GM19238 (cell line): ENCODE measurements around the gene SLC19A2.
"Not testable (repeated sequence)": the region's sequence is repeated elsewhere in the genome, so short reads cannot be mapped to it uniquely, and the experiment has no call there.

ENCODE experiments used
- DNase-seq: peaks from one replicate; pipeline ENCODE4 v3.0.0; 2011; ENCODE audit warnings: low spot score; ENCODE audit not compliant: insufficient read length

Gene SLC19A2, protein sequence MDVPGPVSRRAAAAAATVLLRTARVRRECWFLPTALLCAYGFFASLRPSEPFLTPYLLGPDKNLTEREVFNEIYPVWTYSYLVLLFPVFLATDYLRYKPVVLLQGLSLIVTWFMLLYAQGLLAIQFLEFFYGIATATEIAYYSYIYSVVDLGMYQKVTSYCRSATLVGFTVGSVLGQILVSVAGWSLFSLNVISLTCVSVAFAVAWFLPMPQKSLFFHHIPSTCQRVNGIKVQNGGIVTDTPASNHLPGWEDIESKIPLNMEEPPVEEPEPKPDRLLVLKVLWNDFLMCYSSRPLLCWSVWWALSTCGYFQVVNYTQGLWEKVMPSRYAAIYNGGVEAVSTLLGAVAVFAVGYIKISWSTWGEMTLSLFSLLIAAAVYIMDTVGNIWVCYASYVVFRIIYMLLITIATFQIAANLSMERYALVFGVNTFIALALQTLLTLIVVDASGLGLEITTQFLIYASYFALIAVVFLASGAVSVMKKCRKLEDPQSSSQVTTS

GRCh38 chr1:169485431-169486280 is at the start of gene SLC19A2:
Gene SLC19A2 (minus strand): TSS chr1:169485944. CDS start chr1:169485766, 178 bp downstream.
- DNase-seq = peak; percentile 94

GRCh38 chr1:169534653-169535052 is 48.9 kb upstream of the SLC19A2 start:
- no peak for DNase-seq

DNA sequence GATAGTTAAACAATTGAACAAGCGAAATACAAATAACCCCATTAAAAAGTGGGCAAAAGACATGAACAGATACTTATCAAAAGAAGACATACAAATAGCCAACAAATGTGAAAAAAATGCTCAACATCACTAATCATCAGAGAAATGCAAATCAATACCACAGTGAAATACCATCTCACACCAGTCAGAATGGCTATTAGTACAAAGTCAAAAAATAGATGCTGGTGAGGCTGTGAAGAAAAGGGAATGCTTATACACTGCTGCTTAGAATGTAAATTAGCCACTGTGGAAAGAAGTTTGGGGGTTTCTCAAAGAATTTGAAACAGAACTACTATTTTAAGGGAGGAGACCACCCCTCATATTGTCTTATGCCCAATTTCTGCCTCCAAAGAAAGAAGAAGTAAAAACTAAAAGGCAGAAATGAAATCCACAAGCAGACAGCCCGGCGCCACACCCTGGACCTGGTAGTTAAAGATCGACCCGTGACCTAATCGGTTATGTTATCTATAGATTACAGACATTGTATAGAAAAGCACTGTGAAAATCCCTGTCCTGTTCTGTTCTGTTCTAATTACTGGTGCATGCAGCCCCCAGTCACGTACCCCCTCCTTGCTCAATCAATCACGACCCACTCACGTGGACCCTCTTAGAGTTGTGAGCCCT is 47.9 kb upstream of the SLC19A2 start:
- not testable (repeated sequence) for DNase-seq

GRCh38 chr1:169530448-169530847 is 44.7 kb upstream of the SLC19A2 start:
- no peak for DNase-seq

- no peak for DNase-seq
Observed at GRCh38 chr1:169529068-169529642, 43.4 kb upstream of the SLC19A2 start.

DNA sequence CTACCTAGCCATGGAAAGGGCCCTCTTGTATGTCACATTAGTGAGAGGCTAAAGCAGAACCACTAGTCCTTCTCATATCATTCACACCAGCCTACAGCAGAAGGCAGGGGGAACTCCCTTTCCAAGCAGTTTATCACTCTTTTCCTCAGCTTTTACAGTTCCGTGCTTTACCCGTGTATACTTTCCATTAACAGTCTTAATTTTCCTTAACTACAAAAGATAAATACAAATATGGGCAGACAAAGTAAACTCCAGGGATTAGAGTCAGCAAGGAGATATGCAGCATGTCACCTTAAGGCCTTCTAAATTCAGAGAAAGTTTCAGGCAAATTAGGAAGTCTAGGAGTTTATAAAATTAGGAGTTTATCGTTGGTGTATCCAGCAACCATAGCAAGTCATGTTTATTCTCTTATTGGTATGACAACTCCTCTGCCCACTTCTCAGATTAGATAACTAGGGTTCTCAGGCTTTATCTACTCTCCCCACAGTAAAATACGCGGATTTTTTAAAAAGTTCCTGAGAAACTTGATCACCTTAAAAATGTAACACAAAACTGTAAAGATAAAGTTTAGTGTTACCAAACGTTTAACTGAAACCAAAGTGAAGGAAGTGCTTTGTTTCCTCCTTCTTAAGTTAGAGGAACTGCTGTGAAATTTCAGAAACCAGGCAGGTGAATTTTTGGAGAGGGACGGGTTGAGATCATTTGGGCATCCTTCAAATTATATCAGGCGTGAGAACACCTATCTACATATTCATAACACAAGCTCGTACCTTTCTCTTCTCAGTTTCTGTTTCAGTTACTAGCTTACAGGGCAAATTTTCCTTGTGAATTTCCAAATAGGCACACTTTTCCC is 42.7 kb upstream of the SLC19A2 start:
- no peak for DNase-seq

DNA sequence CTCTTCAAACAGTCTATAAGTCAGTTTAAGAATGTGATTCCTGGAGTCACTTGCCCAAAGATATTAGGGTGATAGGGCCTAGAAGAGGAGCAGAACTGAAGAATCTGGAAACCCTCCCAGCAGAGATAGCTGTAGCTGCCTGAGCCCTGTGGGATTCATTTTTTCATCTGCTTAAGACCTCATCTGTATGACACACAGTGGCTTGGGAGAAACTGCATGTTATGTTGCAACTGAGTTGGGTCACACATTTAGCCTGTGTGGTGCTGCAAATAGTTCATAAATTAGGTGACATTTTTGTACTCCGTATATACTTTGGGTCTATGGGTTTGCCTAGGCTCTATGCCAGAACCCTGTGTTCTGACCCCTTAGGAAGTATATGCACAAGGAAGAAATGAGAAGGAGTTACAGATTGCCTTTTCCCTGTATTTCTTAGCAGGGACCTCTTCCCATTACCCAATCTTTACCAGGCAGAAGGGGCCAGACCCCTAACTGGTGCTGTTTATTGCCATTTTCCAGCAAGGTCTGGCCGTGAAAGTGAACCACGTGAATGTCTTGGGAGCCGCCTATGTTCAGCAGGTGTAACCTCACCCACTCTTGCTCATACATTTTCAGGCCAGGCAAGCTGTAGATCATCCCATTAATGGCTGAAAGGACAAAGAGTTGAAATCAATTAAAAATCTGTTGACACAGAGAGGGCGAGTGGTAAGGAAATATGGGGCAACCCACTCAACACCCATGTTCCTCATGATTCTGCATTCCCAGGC is 41.9 kb upstream of the SLC19A2 start:
- DNase-seq = no peak

GRCh38 chr1:169527001-169527400 is 41.3 kb upstream of the SLC19A2 start:
- no peak for DNase-seq

GRCh38 chr1:169526120-169526832 is 40.5 kb upstream of the SLC19A2 start:
- DNase-seq = no peak

GRCh38 chr1:169525391-169525790 is 39.6 kb upstream of the SLC19A2 start:
- no peak for DNase-seq

- DNase-seq = no peak
Observed at GRCh38 chr1:169523904-169524303, 38.2 kb upstream of the SLC19A2 start.

- DNase-seq = no peak
Observed at GRCh38 chr1:169521226-169521625, 35.5 kb upstream of the SLC19A2 start.

DNA sequence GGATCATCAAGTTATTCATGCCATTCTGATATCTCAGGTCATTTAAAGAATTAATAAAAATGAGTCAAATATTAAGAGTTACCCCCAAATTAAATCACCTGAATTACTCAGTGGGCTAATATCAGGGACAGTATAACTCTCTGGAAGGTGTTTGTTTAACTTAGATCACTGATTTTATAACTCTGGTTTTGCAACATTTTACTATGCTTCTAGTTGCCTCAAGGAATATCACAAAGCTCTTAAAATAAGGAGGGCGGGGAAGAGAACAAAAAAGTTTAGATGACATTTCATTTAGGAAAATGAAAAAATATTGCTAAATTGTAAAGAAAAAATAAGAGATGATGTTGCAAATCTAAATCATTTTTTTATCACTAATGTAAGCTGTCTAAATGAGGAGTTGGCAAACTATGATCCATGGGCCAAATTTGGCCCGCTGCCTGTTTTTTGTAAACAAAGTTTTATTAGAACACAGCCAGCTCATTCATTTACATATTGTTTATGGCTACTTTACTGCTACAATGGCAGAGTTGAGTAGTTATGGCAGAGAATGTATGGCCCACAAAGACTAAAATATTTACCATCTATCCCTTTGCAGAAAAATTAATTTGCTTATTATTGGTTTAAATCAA is 31.9 kb upstream of the SLC19A2 start:
- DNase-seq = no peak

DNA sequence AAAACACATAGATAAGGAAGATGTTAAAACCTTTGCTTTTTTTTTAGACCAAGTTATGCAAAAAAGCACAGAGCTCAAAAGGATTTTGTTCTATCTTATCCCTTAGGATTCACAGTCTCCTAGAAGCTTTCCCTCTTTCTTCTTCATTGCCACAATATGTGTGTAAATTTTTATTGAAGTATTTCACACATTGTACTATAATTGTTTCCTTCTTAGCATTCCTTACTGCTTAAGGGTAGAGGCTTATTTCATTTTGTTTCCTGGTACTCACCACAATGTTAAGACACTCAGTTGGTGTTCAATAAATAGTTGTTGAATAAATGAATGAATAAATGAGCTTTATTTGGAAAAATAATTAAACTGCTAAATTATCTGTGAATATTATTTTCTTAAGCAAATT is 29.9 kb upstream of the SLC19A2 start:
- DNase-seq = no peak

DNA sequence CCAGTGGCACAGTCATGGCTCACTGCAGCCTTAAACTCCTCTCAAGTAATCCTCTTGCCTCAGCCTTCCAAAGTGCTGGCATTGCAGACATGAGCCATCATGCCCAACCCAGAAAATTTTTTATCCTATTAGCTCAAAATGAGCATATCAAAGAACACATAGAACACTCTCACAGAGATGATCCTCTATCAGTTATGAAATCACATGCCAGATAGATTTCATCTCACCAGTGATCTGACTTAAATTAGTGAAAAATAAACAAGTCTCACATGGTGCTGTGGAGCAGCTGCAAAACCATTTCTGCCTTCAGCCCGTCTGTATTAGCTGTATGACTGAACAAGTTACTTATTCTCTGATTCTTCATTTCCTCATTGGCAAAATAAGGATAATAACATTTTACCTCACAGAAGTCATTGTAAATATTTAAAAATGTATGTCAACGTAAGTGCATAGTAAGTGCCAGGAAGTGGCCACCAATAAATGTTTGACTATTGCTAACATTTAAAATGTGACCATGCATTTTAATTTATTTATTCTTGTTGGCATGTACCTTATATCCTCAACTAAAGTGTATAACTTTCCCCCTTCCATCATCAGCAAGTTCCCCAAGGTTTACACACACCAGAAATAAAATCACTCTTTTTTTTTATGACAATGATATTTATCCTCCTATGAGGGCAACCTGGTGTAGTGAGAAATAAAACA is 29.0 kb upstream of the SLC19A2 start:
- DNase-seq = no peak

DNA sequence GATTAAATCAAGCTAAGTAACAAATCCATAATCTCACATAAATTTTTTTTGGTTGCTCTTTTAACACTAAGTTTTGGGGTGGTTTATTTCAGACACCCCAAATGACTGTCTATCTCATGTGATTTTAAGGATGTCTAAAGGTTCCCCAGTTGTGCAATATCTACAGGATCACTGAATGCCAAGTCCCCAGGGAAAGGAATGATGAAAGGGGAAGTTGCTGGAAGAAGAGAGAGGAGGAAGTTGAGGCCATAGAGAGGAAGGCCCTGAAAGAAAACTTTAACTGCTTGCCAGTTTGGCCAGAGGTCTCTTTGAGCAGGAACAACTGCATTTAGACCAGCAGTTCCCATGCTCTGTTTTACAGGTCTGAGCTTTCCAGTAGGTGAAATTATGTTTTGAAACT is 27.5 kb upstream of the SLC19A2 start:
- no peak for DNase-seq

DNA sequence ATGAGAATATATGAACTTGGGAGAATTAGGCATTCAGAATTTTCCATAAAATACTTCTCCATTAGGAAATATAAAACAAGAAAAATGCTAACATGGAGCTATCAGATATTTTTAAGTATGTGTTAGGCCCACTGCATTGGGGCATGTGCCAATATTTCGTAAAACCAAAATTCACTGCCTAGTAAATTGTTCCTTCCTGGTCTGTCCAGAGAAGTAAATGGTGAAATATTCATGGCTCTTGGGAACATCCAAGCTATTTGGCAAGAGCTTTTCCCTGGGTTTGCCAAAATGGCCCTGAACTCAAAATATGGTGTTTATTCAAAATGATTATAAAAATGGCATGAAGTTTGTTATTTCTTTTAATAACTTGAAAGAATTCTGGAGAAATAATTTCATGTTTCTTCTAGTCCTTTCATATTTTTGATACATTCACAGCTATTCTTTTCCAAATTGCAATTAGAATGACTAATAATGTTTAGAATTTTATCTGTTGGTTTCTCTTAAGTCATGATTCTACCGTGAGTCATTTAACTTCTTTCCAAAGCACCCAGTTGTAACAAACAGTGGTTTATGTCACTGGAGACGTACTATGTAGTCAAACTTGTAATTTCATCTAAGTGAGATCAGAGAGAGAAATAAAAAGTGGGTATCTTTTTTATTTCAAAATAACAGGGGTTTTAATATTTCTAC is 25.7 kb upstream of the SLC19A2 start:
- DNase-seq = no peak
